ENCODE results near the gene SPEN.

Gene SPEN

DNA sequence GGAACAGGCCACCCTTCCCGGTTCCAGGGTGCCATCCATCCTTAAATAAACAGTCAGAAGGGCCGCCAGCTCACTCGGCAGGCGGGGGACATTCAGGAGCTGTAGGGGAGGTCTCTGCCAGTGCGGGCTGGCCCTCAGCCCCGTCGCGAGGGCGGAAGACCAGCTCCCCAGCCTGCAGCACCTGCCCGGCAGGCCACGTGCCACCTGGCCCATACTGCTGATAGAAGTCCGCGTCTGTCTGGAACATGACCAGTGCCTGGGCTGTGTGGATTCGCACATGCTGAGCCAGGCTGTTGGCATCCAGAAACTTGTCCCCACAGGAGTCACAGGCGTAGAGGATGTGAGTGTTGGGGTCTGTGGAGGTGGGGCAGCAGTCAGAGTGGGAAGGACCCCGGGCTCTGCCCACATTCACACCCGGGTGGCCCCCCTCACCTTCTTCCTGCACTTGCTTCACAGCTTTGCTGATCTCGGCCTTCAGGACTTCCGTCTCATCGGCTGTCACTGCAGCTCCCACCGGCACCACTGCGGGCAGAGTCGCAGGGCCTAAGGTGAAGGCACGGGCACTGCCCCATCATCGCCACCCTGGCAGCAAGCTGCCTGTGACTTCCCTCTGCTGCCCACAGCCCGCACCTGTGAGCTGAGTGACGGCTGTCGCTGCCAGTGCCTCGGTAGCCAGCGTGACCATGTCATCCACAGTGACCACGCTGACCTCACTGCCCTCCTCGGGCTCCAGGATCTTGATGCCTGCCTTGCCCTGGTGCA is 94.6 kb downstream of the SPEN start:
- Histone ChIP-seq H3K4me3 (ENCODE audit: low read length) (no peak overlapping the region), H3K9ac (ENCODE audit: low read depth, low read length) (no peak overlapping the region), H3K9me3 (ENCODE audit: insufficient read depth, low read depth, low read length) (no peaks in the 10 kb centered on the region), H3K27ac (ENCODE audit: low read length) (no peak overlapping the region), H3K36me3 (ENCODE audit: insufficient read depth, low read depth, low read length) (peaks cover 80% of the 10 kb centered on the region), H3K27me3 (ENCODE audit: insufficient read depth, low read length) (no peaks in the 10 kb centered on the region), H3K4me1 (ENCODE audit: insufficient read depth, low read length) (no peaks in the 10 kb centered on the region)

DNA sequence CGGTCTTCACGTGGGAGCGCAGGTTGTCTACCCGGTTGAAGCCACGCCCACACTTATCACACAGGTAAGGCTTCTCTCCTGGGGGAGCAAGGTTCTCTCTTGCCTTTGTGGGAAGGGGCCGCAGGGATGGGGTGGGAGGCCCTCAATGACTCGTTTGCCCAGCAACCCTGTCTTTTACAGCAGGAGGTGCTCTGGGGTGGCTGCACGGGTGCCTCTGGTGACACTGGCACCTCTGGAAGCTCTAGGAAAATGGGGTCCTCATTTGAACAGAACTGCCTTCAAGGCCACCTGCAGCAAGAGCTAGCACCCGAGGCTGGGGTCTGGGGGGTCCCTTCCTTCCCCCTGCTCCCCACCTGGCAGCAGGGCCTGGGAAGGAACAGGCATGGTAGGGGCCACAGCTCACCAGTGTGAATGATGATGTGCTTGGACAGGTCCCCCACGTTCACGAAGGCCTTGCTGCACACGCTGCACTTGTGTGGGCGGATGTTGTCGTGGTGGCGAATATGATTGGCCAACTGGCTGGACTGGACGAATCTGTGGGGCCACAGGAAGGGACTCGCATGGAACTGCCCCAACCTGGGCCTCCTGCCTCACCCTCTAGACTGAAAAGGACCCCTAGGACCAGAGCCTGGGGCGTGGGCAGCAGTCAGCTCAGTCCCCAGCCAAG is 95.3 kb downstream of the SPEN start:
- Histone ChIP-seq H3K36me3 (ENCODE audit: insufficient read depth, low read depth, low read length) (peaks cover 80% of the 10 kb centered on the region), H3K27ac (ENCODE audit: low read length) (no peak overlapping the region), H3K4me3 (ENCODE audit: low read length) (no peak overlapping the region), H3K27me3 (ENCODE audit: insufficient read depth, low read length) (no peaks in the 10 kb centered on the region), H3K9ac (ENCODE audit: low read depth, low read length) (no peak overlapping the region), H3K4me1 (ENCODE audit: insufficient read depth, low read length) (no peaks in the 10 kb centered on the region), H3K9me3 (ENCODE audit: insufficient read depth, low read depth, low read length) (no peaks in the 10 kb centered on the region)

DNA sequence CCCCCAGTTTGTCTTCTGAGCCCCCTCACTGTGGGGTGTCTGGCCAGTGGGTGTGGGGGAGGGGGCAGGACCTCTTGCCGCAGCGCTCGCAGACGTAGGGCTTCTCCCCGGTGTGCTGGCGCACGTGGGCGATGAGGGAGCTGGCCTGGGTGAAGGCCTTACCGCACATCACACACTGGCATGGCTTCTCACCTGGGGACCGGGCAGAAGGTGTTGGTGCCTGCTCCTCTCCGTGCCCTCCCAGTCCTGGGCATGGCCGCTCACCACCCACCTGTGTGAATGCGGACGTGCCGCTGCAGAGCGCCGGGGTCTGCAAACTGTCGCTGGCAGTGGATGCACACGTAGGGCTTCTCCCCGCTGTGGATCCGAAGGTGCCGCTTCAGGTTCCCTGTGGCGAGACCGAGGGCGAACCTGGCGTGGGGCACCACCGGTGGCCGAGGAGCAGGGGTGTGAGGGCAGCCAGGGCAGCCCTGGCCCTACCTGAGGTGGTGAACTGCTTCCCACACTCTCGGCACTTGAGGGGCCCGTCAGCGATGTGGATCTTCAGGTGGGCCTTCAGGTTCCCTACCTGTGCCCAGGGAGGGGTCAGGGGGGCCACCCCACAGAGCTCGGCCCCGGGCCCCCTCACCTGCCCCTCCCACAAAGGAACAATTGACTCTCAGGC is 96.0 kb downstream of the SPEN start:
- no peak overlapping the region for H3K27ac ChIP-seq (ENCODE audit: low read length)
- H3K9ac ChIP-seq (ENCODE audit: low read depth, low read length): no peak overlapping the region
- H3K36me3 ChIP-seq (ENCODE audit: insufficient read depth, low read depth, low read length): peaks cover 75% of the 10 kb centered on the region
- H3K4me1 ChIP-seq (ENCODE audit: insufficient read depth, low read length): no peaks in the 10 kb centered on the region
- H3K4me3 ChIP-seq (ENCODE audit: low read length): no peak overlapping the region
- H3K27me3 ChIP-seq (ENCODE audit: insufficient read depth, low read length): no peaks in the 10 kb centered on the region
- H3K9me3 ChIP-seq (ENCODE audit: insufficient read depth, low read depth, low read length): no peaks in the 10 kb centered on the region

DNA sequence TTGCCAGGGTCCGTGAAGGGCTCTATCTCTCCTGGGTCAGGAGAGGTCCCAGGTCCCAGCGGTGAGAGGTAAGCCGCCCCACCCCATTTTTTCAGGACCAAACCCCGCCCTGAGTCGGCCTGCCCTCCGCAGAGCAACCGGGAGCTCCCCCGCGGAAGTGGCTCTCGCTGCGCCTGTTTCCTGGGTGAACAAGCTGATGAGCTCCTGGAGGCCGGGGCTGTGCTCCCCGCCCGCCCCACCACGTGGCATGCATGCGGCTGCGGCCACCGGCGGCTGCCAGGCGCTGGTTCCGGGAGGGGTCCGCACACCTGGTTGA is 96.4 kb downstream of the SPEN start:
- H3K4me1 ChIP-seq (ENCODE audit: insufficient read depth, low read length): peaks cover 4% of the 10 kb centered on the region
- no peaks in the 10 kb centered on the region for H3K9me3 ChIP-seq (ENCODE audit: insufficient read depth, low read depth, low read length)
- H3K36me3 ChIP-seq (ENCODE audit: insufficient read depth, low read depth, low read length): peaks cover 70% of the 10 kb centered on the region
- no peak overlapping the region for H3K27ac ChIP-seq (ENCODE audit: low read length)
- H3K9ac ChIP-seq (ENCODE audit: low read depth, low read length): no peak overlapping the region
- H3K27me3 ChIP-seq (ENCODE audit: insufficient read depth, low read length): no peaks in the 10 kb centered on the region
- H3K4me3 ChIP-seq (ENCODE audit: low read length): no peak overlapping the region

DNA sequence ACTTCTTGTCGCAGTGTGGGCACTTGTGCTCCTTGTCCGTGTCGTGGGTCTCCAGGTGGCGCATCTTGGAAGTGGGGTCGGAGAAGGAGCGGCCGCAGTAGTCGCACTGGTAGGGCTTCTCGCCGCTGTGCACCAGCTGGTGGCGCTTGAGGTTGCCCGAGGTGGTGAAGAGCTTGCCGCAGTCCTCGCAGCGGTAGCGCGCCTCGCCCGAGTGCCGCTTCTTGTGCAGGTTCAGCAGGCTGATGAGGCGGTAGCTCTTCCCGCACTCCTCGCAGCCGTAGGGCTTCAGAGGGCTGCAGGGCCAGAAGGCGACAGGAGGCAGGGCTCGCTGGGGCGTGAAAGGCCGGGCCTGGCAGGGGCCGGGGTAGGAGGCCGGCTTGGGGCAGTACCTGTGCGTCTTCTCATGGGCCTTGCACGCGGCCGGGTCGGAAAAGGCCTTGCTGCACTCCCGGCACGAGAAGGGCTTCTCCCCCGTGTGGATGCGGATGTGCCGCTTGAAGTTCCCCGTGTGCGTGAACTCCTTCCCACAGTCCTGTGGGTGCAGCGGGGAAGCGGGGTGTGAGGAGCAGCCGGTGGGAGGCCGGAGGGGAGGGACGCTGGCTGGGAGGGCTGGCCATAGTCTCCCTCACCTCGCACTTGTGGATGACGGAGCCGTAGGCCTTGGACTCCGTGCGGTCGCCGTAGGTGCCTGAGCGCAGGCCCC is 97.0 kb downstream of the SPEN start:
- Histone ChIP-seq H3K36me3 (ENCODE audit: insufficient read depth, low read depth, low read length) (peaks cover 65% of the 10 kb centered on the region), H3K4me1 (ENCODE audit: insufficient read depth, low read length) (peaks cover 9% of the 10 kb centered on the region), H3K4me3 (ENCODE audit: low read length) (no peak overlapping the region), H3K9me3 (ENCODE audit: insufficient read depth, low read depth, low read length) (no peaks in the 10 kb centered on the region), H3K27ac (ENCODE audit: low read length) (no peak overlapping the region), H3K27me3 (ENCODE audit: insufficient read depth, low read length) (no peaks in the 10 kb centered on the region), H3K9ac (ENCODE audit: low read depth, low read length) (no peak overlapping the region)

DNA sequence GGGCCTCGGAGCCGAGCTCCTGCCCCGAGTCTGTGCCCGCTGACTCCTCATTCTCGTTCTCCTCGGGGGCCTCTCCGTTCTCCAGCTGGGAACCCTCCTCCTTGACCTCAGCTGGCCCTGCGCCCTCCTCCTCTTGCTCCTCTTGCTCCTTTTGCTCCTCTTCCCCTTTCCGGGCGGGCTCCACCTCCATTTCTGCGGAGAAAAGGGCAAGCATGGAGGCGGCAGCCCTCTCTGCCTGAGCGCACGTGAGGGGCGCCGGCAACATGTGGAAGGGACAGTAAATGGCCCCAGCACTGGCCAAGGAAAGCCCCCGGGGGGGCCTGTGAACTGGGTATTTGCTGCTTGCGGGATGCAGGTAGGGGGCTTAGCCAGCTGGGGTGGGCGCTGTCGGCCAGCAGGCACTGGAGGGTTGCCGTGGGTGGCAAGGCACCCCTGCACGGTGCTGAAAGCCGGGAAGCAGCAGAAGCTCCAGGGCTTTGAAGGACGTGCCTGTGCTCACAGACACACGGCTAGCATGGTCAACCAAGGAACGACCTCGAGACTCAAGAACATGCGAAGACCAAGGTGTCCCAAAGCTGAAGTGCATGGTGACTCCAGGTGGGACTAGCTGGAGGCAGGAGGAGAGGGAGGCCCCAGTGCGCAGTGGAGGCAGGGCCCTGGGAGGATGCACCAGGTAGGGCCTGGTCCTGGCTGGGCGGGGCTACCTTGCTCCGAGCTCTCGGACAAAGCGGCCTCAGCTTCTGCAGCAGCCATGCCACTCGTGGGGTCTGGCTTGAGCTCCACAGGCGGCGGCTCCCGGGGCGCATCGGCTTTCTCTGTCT is 97.7 kb downstream of the SPEN start:
- Histone ChIP-seq H3K27me3 (ENCODE audit: insufficient read depth, low read length) (no peaks in the 10 kb centered on the region), H3K27ac (ENCODE audit: low read length) (no peak overlapping the region), H3K36me3 (ENCODE audit: insufficient read depth, low read depth, low read length) (peaks cover 58% of the 10 kb centered on the region), H3K9ac (ENCODE audit: low read depth, low read length) (no peak overlapping the region), H3K9me3 (ENCODE audit: insufficient read depth, low read depth, low read length) (no peaks in the 10 kb centered on the region), H3K4me3 (ENCODE audit: low read length) (no peak overlapping the region), H3K4me1 (ENCODE audit: insufficient read depth, low read length) (peaks cover 11% of the 10 kb centered on the region)

DNA sequence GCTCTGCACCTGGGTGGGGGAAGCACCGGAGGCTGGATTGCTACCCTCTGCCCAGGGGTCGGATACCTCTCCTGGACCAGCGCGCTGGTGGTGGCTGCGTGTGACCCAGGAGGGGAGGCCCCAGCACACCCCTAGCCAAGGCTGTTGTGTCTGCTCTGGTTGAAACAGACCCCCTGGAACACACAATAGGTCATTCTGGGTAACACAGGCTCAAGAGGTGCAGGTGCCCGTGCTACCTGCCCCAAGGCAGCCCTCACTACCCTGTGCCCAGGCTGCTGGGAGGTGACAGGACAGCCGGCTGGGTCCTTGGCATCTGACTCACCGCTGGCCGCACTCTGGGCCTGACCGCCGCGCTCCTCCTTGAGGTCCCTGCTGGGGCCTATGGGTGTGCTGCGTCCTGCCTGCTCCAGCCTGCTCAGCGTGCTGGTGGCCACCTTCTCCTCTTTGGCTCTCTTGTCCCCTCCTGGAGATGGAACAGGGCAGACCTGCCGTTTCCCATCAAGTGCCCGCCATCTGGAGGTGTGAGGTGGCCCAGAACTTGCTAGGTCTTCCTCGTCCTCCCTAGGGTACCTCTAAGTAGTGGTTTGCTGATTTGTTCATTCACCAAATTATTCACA is 98.4 kb downstream of the SPEN start:
- Histone ChIP-seq H3K9ac (ENCODE audit: low read depth, low read length) (no peak overlapping the region), H3K36me3 (ENCODE audit: insufficient read depth, low read depth, low read length) (peaks cover 51% of the 10 kb centered on the region), H3K27ac (ENCODE audit: low read length) (no peak overlapping the region), H3K9me3 (ENCODE audit: insufficient read depth, low read depth, low read length) (no peaks in the 10 kb centered on the region), H3K27me3 (ENCODE audit: insufficient read depth, low read length) (no peaks in the 10 kb centered on the region), H3K4me3 (ENCODE audit: low read length) (no peak overlapping the region), H3K4me1 (ENCODE audit: insufficient read depth, low read length) (peaks cover 17% of the 10 kb centered on the region)

DNA sequence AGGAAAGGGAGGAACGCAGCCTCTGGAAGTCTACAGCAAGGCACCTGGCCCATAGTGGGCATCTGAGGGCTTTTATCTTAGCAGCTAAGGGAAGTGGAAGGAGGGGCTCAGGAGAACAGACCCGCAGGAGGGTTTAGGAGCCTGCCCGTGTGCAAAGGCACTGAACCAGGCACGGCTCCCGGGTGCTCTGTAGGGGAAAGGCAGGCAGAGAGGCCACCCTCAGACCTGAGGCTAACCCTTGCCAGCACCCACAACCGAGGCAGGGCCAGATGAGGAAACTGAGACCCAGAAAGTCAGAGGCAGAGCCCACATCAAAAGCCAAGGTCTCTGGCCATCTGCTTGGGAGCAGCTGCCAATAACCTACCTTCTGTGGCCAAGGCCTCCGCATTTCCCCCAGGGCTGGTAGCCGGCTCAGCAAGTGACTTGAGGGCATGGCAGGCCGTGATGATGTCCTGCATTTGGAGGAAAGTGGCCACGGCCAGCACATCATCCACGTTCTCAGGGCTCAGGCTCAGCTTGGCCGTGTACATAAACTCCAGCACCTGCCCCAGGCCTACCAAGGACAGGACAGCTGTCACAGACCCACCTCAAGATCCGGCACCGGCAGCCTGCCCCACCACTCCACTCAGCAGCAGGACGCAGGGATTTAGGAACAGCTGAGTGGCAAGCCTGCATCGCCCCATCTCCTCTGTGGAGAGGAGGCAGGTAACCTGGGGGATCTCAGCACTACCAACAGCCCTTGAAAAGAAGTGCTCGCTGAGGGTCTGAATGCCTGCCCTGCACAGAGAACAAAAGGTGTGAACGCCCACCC is 99.3 kb downstream of the SPEN start:
- no peaks in the 10 kb centered on the region for H3K27me3 ChIP-seq (ENCODE audit: insufficient read depth, low read length)
- H3K4me1 ChIP-seq (ENCODE audit: insufficient read depth, low read length): peaks cover 17% of the 10 kb centered on the region
- peaks cover 43% of the 10 kb centered on the region for H3K36me3 ChIP-seq (ENCODE audit: insufficient read depth, low read depth, low read length)
- no peak overlapping the region for H3K4me3 ChIP-seq (ENCODE audit: low read length)
- H3K9me3 ChIP-seq (ENCODE audit: insufficient read depth, low read depth, low read length): no peaks in the 10 kb centered on the region
- no peak overlapping the region for H3K9ac ChIP-seq (ENCODE audit: low read depth, low read length)
- no peak overlapping the region for H3K27ac ChIP-seq (ENCODE audit: low read length)

DNA sequence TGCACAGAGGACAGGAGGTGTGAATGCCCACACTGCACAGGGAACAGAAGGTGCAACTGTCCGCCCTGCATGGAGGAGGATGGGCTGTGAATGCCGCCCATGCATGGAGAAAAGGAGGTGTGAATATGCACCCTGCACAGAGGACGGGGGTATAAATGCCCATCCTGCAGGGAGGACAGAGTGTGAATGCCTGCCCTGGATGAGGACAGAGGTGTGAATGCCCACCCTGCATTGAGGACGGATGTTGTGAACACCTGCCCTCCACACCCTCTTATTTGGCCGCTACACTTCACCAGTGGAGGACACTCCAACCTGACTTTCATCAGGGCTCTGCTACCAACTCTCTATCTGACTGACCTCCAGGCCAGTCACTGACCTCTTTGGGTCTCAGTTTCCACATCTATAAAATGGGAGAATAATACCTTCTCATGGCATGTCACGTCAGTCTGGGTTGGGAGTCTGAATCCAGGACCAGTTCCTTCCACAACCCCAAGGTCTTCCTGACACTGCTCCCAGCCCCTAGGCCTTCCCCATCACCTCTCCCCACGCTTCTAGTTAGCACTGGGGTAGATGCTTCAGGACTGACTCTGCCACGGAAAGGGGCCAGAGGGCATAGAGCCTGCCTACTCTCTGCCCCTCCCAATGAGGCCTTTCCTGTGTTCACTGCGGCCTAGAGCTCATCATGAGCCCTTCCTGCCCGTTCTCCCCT is 100.0 kb downstream of the SPEN start:
- H3K9me3 ChIP-seq (ENCODE audit: insufficient read depth, low read depth, low read length): no peaks in the 10 kb centered on the region
- H3K27me3 ChIP-seq (ENCODE audit: insufficient read depth, low read length): no peaks in the 10 kb centered on the region
- H3K4me3 ChIP-seq (ENCODE audit: low read length): no peak overlapping the region
- no peak overlapping the region for H3K9ac ChIP-seq (ENCODE audit: low read depth, low read length)
- peaks cover 17% of the 10 kb centered on the region for H3K4me1 ChIP-seq (ENCODE audit: insufficient read depth, low read length)
- peaks cover 35% of the 10 kb centered on the region for H3K36me3 ChIP-seq (ENCODE audit: insufficient read depth, low read depth, low read length)
- H3K27ac ChIP-seq (ENCODE audit: low read length): no peak overlapping the region

DNA sequence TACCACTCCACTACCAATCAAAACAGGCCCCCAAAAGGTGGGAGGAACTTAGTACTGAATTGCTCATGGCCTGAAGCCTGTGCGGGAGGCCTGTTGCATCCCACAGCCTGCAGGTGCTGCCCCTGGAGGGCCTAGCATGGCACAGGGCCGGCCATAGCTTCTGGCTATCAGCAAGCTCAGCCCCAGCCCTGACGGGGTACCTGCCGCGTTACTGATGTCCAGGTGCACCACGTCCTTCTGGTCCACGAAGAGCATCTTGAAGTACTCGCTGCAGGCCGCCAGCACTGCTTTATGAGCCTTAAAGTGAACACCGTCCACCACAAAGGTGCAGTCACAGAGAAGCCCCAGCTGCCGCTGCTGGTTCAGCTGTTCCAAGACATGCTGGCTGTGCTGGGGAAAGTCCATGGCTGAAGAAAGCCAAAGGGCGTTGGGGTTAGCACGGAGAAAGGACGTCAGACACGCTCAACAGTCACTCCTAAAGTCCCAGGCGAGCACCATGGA is 100.6 kb downstream of the SPEN start:
- Histone ChIP-seq H3K36me3 (ENCODE audit: insufficient read depth, low read depth, low read length) (peaks cover 29% of the 10 kb centered on the region), H3K9ac (ENCODE audit: low read depth, low read length) (no peak overlapping the region)

More for the DNA sequence above, 100.6 kb downstream of the SPEN start:
- Histone ChIP-seq H3K9me3 (ENCODE audit: insufficient read depth, low read depth, low read length) (no peaks in the 10 kb centered on the region), H3K27ac (ENCODE audit: low read length) (no peak overlapping the region), H3K27me3 (ENCODE audit: insufficient read depth, low read length) (no peaks in the 10 kb centered on the region), H3K4me3 (ENCODE audit: low read length) (no peak overlapping the region), H3K4me1 (ENCODE audit: insufficient read depth, low read length) (peaks cover 17% of the 10 kb centered on the region)
